DND-41 (cell line): ENCODE results near the gene CYP2C9.

ENCODE experiments used
- ATAC-seq: fragments of 200-7000 bp; cut with Tn5 transposase; 3 replicates; pipeline ENCODE4 v1.9.1; 2021; ENCODE audit warnings: low read depth; ENCODE audit not compliant: insufficient read depth
- DNase-seq: peaks from one replicate; pipeline ENCODE4 v3.0.0-alpha.2; 2020
- H2AFZ ChIP-seq: 2 replicates; pipeline ENCODE4 v1.6.0; 2012; ENCODE audit warnings: low read depth, low read length
- H3K27ac ChIP-seq: 2 replicates; pipeline ENCODE4 v1.5.1; 2012; ENCODE audit warnings: low read length, inconsistent platforms
- H3K27me3 ChIP-seq: fragments of 200-600 bp; sonication (generic); 2 replicates; pipeline ENCODE4 v1.6.0; 2012; ENCODE audit warnings: low read length, mild to moderate bottlenecking, inconsistent platforms; ENCODE audit not compliant: insufficient read depth, poor library complexity
- H3K36me3 ChIP-seq: 2 replicates; pipeline ENCODE4 v1.5.1; 2012; ENCODE audit warnings: low read length, inconsistent platforms; ENCODE audit not compliant: insufficient read depth
- H3K4me1 ChIP-seq: 2 replicates; pipeline ENCODE4 v1.5.1; 2012; ENCODE audit warnings: mild to moderate bottlenecking, low read length; ENCODE audit not compliant: insufficient read depth
- H3K4me2 ChIP-seq: 2 replicates; pipeline ENCODE4 v1.6.0; 2012; ENCODE audit warnings: mild to moderate bottlenecking, moderate library complexity, low read length, inconsistent platforms; ENCODE audit not compliant: insufficient read depth
- H3K4me3 ChIP-seq, 2 experiments: fragments of 200-600 bp in 1 of 2; shearing (Covaris generic) in 1 of 2; 2 replicates each; pipeline ENCODE4 v1.5.1; 2012 to 2016; ENCODE audit warnings: inconsistent platforms in 2 of 2, low read length in 2 of 2, mild to moderate bottlenecking in 2 of 2, low read depth in 1 of 2, moderate library complexity in 1 of 2
- H3K79me2 ChIP-seq: 2 replicates; pipeline ENCODE4 v1.6.0; 2012; ENCODE audit warnings: low read length, inconsistent platforms; ENCODE audit not compliant: insufficient read depth
- H3K9ac ChIP-seq: 2 replicates; pipeline ENCODE4 v1.6.0; 2012; ENCODE audit warnings: low read depth, mild to moderate bottlenecking, inconsistent platforms, low read length, moderate library complexity
- H3K9me3 ChIP-seq: 2 replicates; pipeline ENCODE4 v1.5.1; 2012; ENCODE audit warnings: low read length, moderate library complexity, mild to moderate bottlenecking, inconsistent platforms; ENCODE audit not compliant: insufficient read depth, severe bottlenecking
- H4K20me1 ChIP-seq: 2 replicates; pipeline ENCODE4 v1.6.0; 2012; ENCODE audit warnings: low read length; ENCODE audit not compliant: insufficient read depth
- EZH2 ChIP-seq: IDR thresholded peaks from 3 replicates; pipeline ENCODE4 v1.6.1; 2012; ENCODE audit warnings: borderline replicate concordance, low read depth, mild to moderate bottlenecking, moderate library complexity, low read length, inconsistent platforms; ENCODE audit not compliant: severe bottlenecking
- TF ChIP-seq, protein P1 (sequence below): IDR thresholded peaks from 2 replicates; pipeline ENCODE4 v1.5.1; 2012; ENCODE audit warnings: borderline replicate concordance, low read length, moderate library complexity, mild to moderate bottlenecking; ENCODE audit not compliant: poor library complexity, severe bottlenecking; ENCODE audit errors: extremely low read depth

Gene CYP2C9

GRCh38 chr10:94983555-94983954 lies 45.1 kb downstream of the CYP2C9 start:
- DNase-seq (no peak), ATAC-seq (no peak)
- no peaks in the 10 kb centered on the region for H4K20me1 ChIP-seq
- H3K36me3 ChIP-seq: no peaks in the 10 kb centered on the region
- H2AFZ ChIP-seq: no peak overlapping the region
- TF ChIP-seq, protein P1, sequence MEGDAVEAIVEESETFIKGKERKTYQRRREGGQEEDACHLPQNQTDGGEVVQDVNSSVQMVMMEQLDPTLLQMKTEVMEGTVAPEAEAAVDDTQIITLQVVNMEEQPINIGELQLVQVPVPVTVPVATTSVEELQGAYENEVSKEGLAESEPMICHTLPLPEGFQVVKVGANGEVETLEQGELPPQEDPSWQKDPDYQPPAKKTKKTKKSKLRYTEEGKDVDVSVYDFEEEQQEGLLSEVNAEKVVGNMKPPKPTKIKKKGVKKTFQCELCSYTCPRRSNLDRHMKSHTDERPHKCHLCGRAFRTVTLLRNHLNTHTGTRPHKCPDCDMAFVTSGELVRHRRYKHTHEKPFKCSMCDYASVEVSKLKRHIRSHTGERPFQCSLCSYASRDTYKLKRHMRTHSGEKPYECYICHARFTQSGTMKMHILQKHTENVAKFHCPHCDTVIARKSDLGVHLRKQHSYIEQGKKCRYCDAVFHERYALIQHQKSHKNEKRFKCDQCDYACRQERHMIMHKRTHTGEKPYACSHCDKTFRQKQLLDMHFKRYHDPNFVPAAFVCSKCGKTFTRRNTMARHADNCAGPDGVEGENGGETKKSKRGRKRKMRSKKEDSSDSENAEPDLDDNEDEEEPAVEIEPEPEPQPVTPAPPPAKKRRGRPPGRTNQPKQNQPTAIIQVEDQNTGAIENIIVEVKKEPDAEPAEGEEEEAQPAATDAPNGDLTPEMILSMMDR: no peak
- no peak for TF ChIP-seq EZH2
- no peaks in the 10 kb centered on the region for H3K4me1 ChIP-seq
- no peak overlapping the region for H3K27ac ChIP-seq
- no peak overlapping the region for H3K4me3 ChIP-seq
- no peaks in the 10 kb centered on the region for H3K79me2 ChIP-seq
- no peaks in the 10 kb centered on the region for H3K27me3 ChIP-seq
- no peaks in the 10 kb centered on the region for H3K9me3 ChIP-seq
- no peak overlapping the region for H3K9ac ChIP-seq
- H3K4me2 ChIP-seq: no peak overlapping the region

GRCh38 chr10:94989192-94989591 lies 50.7 kb downstream of the CYP2C9 start:
- DNase-seq: no peak
- Histone ChIP-seq H3K4me3 (no peak overlapping the region), H3K4me2 (no peak overlapping the region), H3K36me3 (no peaks in the 10 kb centered on the region), H3K4me1 (no peaks in the 10 kb centered on the region), H2AFZ (no peak overlapping the region), H3K27ac (no peak overlapping the region), H3K79me2 (no peaks in the 10 kb centered on the region), H3K9ac (no peak overlapping the region), H4K20me1 (no peaks in the 10 kb centered on the region), H3K9me3 (peaks cover 9% of the 10 kb centered on the region), H3K27me3 (no peaks in the 10 kb centered on the region)
- TF ChIP-seq, protein P1: no peak
- no peak for TF ChIP-seq EZH2
- ATAC-seq: no peak

DNA sequence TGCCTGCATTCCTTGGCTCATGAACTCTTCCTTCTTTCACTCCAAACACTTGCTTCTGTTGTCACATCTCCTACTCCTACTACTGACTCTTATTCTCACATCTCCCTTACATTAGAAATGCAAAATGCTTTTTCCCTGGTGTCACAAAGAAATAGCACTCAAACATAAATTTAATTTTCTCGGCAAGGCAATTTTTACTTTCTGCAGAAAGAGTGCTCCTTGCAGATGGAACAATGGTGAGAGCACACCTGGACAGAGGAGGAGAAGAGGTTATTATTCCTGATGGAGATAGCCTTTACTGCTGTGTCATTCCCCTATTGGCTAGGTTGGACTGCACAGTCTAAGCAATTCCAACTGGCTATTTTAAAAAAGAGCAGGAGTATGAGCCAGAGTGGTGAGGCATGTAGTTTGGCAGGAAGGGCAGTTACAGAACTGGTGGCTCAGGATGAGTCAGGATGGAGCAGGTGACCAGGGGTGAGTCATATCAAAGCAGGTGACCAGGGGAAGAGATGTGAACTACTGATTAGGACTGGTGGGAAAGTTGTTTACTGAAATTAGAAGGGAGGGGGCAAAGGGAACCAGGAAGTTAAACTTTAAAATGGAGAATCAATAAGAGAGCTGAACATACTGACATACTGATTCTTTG lies 52.9 kb downstream of the CYP2C9 start:
- Histone ChIP-seq H2AFZ (no peak overlapping the region), H3K79me2 (no peaks in the 10 kb centered on the region), H3K9ac (no peak overlapping the region), H4K20me1 (no peaks in the 10 kb centered on the region), H3K36me3 (no peaks in the 10 kb centered on the region), H3K27me3 (no peaks in the 10 kb centered on the region), H3K4me3 (no peak overlapping the region), H3K4me1 (no peaks in the 10 kb centered on the region), H3K4me2 (no peak overlapping the region), H3K27ac (no peak overlapping the region), H3K9me3 (peaks cover 9% of the 10 kb centered on the region)
- DNase-seq: no peak
- ATAC-seq: no peak
- TF ChIP-seq, protein P1: no peak
- no peak for TF ChIP-seq EZH2
